Non-pigmented ciliary epithelial cell (primary cell): ENCODE results near the gene MGAT5.

Experiments
- DNase-seq: peaks from one replicate; pipeline ENCODE4 v3.0.0-alpha.2; 2010; ENCODE audit warnings: low read depth

The MGAT5 gene

GRCh38 chr2:134449751-134450513 lies 196.1 kb downstream of the MGAT5 start:
- no peak for DNase-seq

GRCh38 chr2:134451347-134451630 lies 197.4 kb downstream of the MGAT5 start:
- DNase-seq: no peak

GRCh38 chr2:134452042-134452733 lies 198.3 kb downstream of the MGAT5 start:
- no peak for DNase-seq

- no peak for DNase-seq
Observed at GRCh38 chr2:134453476-134453875, 199.6 kb downstream of the MGAT5 start.

GRCh38 chr2:134453973-134454372 lies 200.1 kb downstream of the MGAT5 start:
- DNase-seq: no peak

- no peak for DNase-seq
Observed at GRCh38 chr2:134454426-134454825, 200.6 kb downstream of the MGAT5 start.

- DNase-seq: no peak
Observed at GRCh38 chr2:134454931-134455330, 201.1 kb downstream of the MGAT5 start.

- DNase-seq: no peak
Observed at GRCh38 chr2:134455426-134455825, 201.6 kb downstream of the MGAT5 start.

GRCh38 chr2:134457353-134457752 lies 203.5 kb downstream of the MGAT5 start:
- no peak for DNase-seq

GRCh38 chr2:134457765-134458472 lies 204.0 kb downstream of the MGAT5 start:
- DNase-seq: no peak

- DNase-seq: no peak
Observed at GRCh38 chr2:134458473-134458853, 204.6 kb downstream of the MGAT5 start.

GRCh38 chr2:134458950-134459349 lies 205.1 kb downstream of the MGAT5 start:
- no peak for DNase-seq

- DNase-seq: no peak
Observed at GRCh38 chr2:134459706-134460406, 206.0 kb downstream of the MGAT5 start.

GRCh38 chr2:134460583-134460998 lies 206.7 kb downstream of the MGAT5 start:
- DNase-seq: no peak

GRCh38 chr2:134461511-134461910 lies 207.6 kb downstream of the MGAT5 start:
- DNase-seq: no peak

- no peak for DNase-seq
Observed at GRCh38 chr2:134462275-134462674, 208.4 kb downstream of the MGAT5 start.

- no peak for DNase-seq
Observed at GRCh38 chr2:134462791-134463698, 209.2 kb downstream of the MGAT5 start.

- DNase-seq: no peak
Observed at GRCh38 chr2:134463699-134464022, 209.8 kb downstream of the MGAT5 start.

- no peak for DNase-seq
Observed at GRCh38 chr2:134465228-134466105, 211.6 kb downstream of the MGAT5 start.

GRCh38 chr2:134466141-134466540 lies 212.3 kb downstream of the MGAT5 start:
- DNase-seq: no peak

- DNase-seq: no peak
Observed at GRCh38 chr2:134468164-134468563, 214.3 kb downstream of the MGAT5 start.
